T-helper 2 cell treated with Interferon-gamma antibody and Interleukin-4, amounts not matched to agents 100 ng/mL and 5 ng/mL, for 36 hours (primary cell): ENCODE measurements around the gene TTLL5. TPM values are rescaled to one million over a fixed set of nuclear protein-coding genes. Genes with fewer than 3 reads are reported as not detected.

Source experiments
- intact Hi-C: fragments of 100-400 bp; cut with micrococcal nuclease; formaldehyde crosslinking; loops from one replicate; pipeline ENCODE4 v1.15.1; 2023
- total RNA-seq: library from RNA; stranded (reverse); gene quantifications from 2 replicates; pipeline ENCODE4 v1.2.3, GENCODE V29; 2022

The TTLL5 gene
- total RNA-seq, 1 donor from 2014 or later, result 33.6 TPM

- intact Hi-C loops, result no loop called here
Observed at GRCh38 chr14:75734854-75735253, 73.8 kb downstream of the TTLL5 start.

DNA sequence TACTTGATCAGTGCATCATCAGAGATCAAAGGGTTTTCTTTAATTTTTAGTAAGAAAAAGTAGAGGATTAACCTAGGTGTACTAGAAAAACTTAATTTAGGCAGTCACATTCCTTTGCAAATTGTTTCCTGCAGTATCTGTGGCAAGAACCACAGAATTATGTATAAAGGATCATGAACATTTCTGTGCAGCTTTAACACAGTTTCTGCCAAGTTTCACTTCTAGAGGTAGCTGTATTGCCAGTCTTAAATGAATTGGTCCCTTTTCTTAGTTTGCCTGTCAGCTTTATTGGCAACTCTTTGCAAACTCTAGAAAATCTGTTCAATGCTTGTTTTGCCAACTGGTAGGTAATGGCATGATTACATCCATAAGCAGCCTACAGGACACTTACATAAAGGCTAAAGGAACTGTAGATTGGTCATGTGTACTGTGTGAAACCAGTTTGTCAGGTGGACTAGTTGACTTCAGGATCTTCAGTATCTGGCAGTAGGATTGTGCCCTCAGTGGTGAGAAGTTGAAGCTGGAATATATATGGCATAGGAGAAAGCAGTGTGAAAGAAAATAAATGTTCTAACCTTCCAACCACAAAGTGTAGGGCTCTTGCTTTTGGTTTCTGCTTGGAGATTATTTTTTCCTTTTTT is 75.9 kb downstream of the TTLL5 start:
- intact Hi-C loops, result no loop called here

DNA sequence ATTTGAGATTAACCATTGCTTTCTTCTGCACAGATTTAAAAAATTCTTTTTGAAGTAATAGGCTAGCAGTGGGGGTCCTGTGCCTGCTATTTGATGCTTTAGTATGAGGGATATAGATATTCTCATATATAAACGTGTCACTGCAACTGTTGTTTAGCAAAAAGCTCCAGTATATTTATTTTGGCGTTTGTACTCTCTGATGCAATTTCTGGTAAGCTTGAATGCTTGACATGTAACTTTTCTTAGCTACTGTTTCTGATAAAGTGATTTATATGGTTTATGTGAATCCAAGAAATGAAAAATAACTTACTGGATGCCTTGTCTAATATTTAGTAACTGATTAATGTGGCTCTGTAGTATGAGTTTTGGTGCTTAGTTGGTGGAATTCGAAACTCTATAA is 77.1 kb downstream of the TTLL5 start:
- intact Hi-C loops, result no loop called here

- intact Hi-C loops, result no loop called here
Observed at GRCh38 chr14:75742867-75743266, 81.8 kb downstream of the TTLL5 start.

GRCh38 chr14:75747899-75748298 is 86.9 kb downstream of the TTLL5 start:
- intact Hi-C loops, result no loop called here

GRCh38 chr14:75748336-75748735 is 87.3 kb downstream of the TTLL5 start:
- intact Hi-C loops, result no loop called here

- intact Hi-C loops, result no loop called here
Observed at GRCh38 chr14:75751296-75751695, 90.2 kb downstream of the TTLL5 start.

- intact Hi-C loops, result no loop called here
Observed at GRCh38 chr14:75752086-75752485, 91.0 kb downstream of the TTLL5 start.

- intact Hi-C loops, result no loop called here
Observed at GRCh38 chr14:75752907-75753594, 92.0 kb downstream of the TTLL5 start.

DNA sequence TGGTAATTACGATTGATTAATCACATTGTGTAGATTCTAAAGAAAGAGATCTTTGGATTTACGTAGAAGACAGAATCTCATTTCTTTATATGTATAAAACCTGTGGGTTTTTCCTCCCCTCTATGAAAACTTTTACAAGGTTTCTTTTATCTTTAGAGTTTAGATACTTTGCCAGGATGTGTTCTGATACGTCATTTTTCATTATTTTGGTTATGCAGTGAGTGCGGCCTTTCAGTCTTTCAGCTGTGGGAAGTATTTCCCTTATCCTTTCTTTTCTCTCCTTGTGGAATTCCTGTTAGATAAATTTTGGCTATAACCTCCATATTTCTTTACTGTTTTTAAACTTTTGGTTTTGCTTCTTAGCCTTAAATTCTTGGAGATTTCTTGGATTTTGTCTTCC is 92.7 kb downstream of the TTLL5 start:
- intact Hi-C loops, result no loop called here

DNA sequence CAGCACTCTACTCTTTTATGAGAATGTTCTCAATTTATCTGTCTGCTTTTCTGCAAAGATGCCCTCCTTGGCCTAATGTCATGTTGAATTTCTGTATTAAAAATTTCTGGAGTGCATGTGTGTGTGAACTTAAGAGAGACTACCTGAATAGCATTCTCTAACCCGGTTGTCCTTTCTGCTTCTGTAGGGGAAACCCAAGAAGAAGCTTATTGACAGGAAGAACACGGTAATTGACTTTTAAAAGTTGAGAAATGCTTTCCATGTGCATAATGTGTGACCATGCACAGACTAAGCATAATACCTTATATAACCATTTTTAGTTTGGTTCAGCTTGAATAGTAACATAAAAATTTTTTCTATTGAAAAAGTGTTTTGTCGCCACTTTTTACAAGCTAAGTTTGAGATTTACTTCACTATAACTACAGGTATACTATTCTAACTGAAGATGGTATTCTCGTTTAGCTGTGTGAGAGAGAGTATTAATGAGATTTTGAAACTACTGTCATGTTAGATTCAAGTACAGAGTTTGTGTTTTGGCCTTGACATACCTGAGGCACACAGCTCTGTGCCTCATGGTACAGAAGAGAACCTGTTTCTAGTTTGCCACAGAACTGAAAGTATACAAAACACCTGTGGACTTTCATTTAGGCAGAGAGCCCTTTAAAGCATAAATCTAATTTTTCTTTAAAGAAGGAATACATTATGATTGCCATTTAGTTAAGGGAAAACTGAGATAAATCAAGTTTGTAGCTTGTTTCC is 96.8 kb downstream of the TTLL5 start:
- intact Hi-C loops, result no loop called here

- intact Hi-C loops, result no loop called here
Observed at GRCh38 chr14:75764020-75764419, 103.0 kb downstream of the TTLL5 start.

- intact Hi-C loops, result no loop called here
Observed at GRCh38 chr14:75769047-75769685, 108.1 kb downstream of the TTLL5 start.

GRCh38 chr14:75770635-75771034 is 109.6 kb downstream of the TTLL5 start:
- intact Hi-C loops, result no loop called here

DNA sequence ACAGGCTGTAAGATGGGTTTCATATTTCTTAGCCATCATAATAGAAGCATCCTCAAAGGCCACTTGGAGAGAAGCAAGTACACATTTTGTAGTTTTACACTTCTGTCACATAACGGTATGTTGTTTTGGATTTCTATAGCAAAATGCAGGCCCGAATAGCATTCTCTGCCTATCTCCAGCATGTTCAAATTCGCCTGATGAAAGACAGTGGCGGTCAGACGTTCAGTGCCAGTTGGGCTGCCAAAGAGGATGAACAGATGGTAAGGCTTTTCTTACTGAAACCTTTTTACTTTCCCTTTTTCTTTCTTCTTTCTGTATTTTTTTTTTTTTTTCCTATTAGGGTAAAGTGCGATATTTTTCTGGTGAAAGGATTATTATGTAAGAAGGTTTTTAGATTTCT is 110.5 kb downstream of the TTLL5 start:
- intact Hi-C loops, result no loop called here

DNA sequence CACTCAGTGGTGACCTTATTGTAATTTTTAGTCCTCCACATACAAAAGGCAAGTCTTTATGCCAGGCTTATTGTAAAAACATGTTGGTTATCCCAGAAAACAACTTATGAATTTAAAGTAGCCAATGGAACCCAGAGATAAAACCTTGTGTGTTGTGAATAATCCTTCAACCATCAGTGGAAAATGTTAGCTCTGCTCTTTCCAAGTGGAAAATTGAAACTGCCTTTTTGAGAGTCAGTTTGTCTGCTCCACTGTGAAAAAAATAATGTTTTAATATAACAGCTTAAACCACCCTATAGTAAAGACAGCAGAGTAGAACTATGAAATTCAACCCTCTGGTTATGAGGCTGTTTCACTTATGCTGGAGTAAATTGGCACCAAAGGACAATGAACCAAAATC is 112.0 kb downstream of the TTLL5 start:
- intact Hi-C loops, result no loop called here

GRCh38 chr14:75781096-75781495 is 120.0 kb downstream of the TTLL5 start:
- intact Hi-C loops, result no loop called here

DNA sequence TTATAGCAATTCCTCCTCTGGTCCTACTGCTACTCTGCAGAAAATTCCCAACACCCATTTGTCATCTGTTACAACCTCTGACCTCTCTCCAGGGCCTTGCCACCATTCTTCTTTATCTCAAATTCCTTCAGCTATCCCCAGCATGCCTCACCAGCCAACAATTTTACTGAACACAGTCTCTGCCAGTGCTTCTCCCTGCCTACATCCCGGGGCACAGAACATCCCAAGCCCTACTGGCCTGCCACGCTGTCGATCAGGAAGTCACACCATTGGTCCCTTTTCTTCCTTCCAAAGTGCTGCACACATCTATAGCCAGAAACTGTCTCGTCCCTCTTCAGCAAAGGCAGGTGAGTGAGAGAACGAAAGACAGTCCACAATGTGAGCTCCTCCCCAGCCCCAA is 122.1 kb downstream of the TTLL5 start:
- intact Hi-C loops, result no loop called here

- intact Hi-C loops, result no loop called here
Observed at GRCh38 chr14:75783602-75784313, 122.7 kb downstream of the TTLL5 start.

- intact Hi-C loops, result no loop called here
Observed at GRCh38 chr14:75784314-75784686, 123.3 kb downstream of the TTLL5 start.

DNA sequence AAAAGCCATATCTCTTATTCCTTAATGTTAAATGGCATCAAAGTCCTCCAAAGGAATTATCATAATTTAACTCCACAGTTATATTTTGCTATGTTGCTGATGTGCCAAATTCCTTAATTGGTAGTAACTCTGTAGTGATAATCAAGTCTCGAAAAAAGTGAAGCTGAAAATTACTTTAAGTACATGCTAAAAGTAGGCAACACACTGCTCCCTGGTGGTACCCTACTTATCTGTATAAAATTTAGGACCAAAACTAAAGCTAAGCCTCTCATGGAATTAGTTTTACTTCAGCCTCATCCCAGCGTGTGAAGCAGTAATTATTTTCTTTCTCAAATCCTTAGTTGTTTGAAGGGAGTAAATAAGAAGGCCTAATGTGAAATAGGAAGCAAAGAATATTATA is 132.8 kb downstream of the TTLL5 start:
- intact Hi-C loops, result no loop called here
